HepG2 (cell line): ENCODE data around the gene NAPEPLD. TPM values are rescaled to one million over a fixed set of nuclear protein-coding genes. Genes with fewer than 3 reads are reported as not detected.
A peak's percentile ranks its signal among the peaks of the same experiment; 100 is the strongest.
"Not testable (repeated sequence)": the region's sequence is repeated elsewhere in the genome, so short reads cannot be mapped to it uniquely, and the experiment has no call there.

Experiments
- ATAC-seq: fragments of 200-7000 bp; cut with Tn5 transposase; 3 replicates; pipeline ENCODE4 v1.9.1; 2020; ENCODE audit warnings: mild to moderate bottlenecking, moderate library complexity
- BruUV-seq: library from RNA; stranded (reverse); fragments of 400-500 nt; replicated peaks from 2 replicates; lab custom pipeline; 2021; lab: Mats Ljungman, UMichigan
- CTCF ChIA-PET: fragments of 300-600 bp; formaldehyde crosslinking; extraction: SDS; loops from one replicate; lab custom pipeline; 2021; ENCODE audit warnings: low total read pairs, inconsistent platforms, low intra/inter-chr PET ratio; lab: Yijun Ruan, JAX
- POLR2A ChIA-PET: fragments of 350-600 bp; sonication (Branson Sonifier 250); formaldehyde crosslinking; loops from one replicate; lab custom pipeline; 2020; ENCODE audit warnings: antibody characterized with exemption, inconsistent platforms; lab: Yijun Ruan, JAX
- DNase-seq: peaks from one replicate; pipeline ENCODE4 v3.0.0-alpha.2; 2015; ENCODE audit warnings: low spot score
- FAIRE-seq: peaks from 3 replicates; lab custom pipeline; 2011; peaks lifted over from hg19 to GRCh38; lab: Jason Lieb, UNC
- H2AFZ ChIP-seq: one replicate; pipeline ENCODE4 v1.6.1; 2011; ENCODE audit warnings: low read length, inconsistent platforms
- H3K27ac ChIP-seq: fragments of 300-600 bp; 3 replicates; pipeline ENCODE4 v1.8.0; 2011; ENCODE audit warnings: mixed run types, mild to moderate bottlenecking, mixed read lengths, low read length, inconsistent platforms; ENCODE audit not compliant: insufficient read depth; ENCODE audit errors: extremely low read length
- H3K27me3 ChIP-seq, 2 experiments: fragments of 200-600 bp in 1 of 2; 2 replicates in 1 of 2; 3 replicates in 1 of 2; pipeline versions ENCODE4 v1.6.0 to v1.8.0; 2011; ENCODE audit warnings: low read length in 2 of 2, mild to moderate bottlenecking in 2 of 2, moderate library complexity in 2 of 2, inconsistent platforms in 1 of 2; ENCODE audit not compliant: insufficient read depth in 2 of 2, control insufficient read depth in 1 of 2
- H3K36me3 ChIP-seq, 2 experiments: fragments of 200-600 bp in 1 of 2; replicated peaks in 1 of 2; 2 replicates in 1 of 2; 3 replicates in 1 of 2; pipeline versions ENCODE4 v1.5.1 to v1.8.0; 2011; ENCODE audit warnings: low read length in 2 of 2, inconsistent platforms in 1 of 2; ENCODE audit not compliant: insufficient read depth in 2 of 2, control insufficient read depth in 1 of 2
- H3K4me1 ChIP-seq: 2 replicates; pipeline ENCODE4 v1.5.1; 2012; ENCODE audit warnings: low read length, inconsistent platforms; ENCODE audit not compliant: insufficient read depth
- H3K4me2 ChIP-seq: 2 replicates; pipeline ENCODE4 v1.6.0; 2011; ENCODE audit warnings: low read depth, low read length, inconsistent platforms
- H3K4me3 ChIP-seq, 3 experiments: fragments of 200-600 bp in 1 of 3; sonication (generic), shearing (Covaris generic) in 1 of 3; replicated peaks in 1 of 3; 2 replicates each; pipeline ENCODE4 v1.5.1; 2011 to 2016; ENCODE audit warnings: low read length in 3 of 3, inconsistent platforms in 2 of 3, low read depth in 2 of 3, mild to moderate bottlenecking in 2 of 3, control low read depth in 1 of 3, mixed read lengths in 1 of 3; ENCODE audit not compliant: insufficient read depth in 1 of 3
- H3K79me2 ChIP-seq: one replicate; pipeline ENCODE4 v1.6.1; 2011; ENCODE audit warnings: low read length, inconsistent platforms; ENCODE audit not compliant: insufficient read depth
- H3K9ac ChIP-seq: 2 replicates; pipeline ENCODE4 v1.6.0; 2011; ENCODE audit warnings: mild to moderate bottlenecking, low read depth, low read length, inconsistent platforms; ENCODE audit not compliant: insufficient read depth
- H3K9me3 ChIP-seq: 2 replicates; pipeline ENCODE4 v1.5.1; 2012; ENCODE audit warnings: mild to moderate bottlenecking, low read length
- H4K20me1 ChIP-seq: 2 replicates; pipeline ENCODE4 v1.6.0; 2011; ENCODE audit warnings: inconsistent platforms, mild to moderate bottlenecking, low read length, moderate library complexity; ENCODE audit not compliant: insufficient read depth
- CREM ChIP-seq, 2 experiments: sonication (generic) in 1 of 2; formaldehyde crosslinking in 1 of 2; IDR thresholded peaks; 2 replicates each; pipeline versions ENCODE4 v1.4.0 to v1.6.1; 2016 to 2020; ENCODE audit warnings: antibody characterized with exemption in 1 of 2, mild to moderate bottlenecking in 1 of 2, missing genetic modification reagents in 1 of 2
- GATAD2A ChIP-seq: IDR thresholded peaks from 2 replicates; pipeline ENCODE4 v1.6.1; 2016
- HNF4A ChIP-seq: sonication (generic); formaldehyde crosslinking; IDR thresholded peaks from 2 replicates; pipeline ENCODE4 v1.4.0; 2020; ENCODE audit warnings: missing genetic modification reagents
- MAFF ChIP-seq: IDR thresholded peaks from 2 replicates; pipeline ENCODE4 v1.6.1; 2011; ENCODE audit warnings: low read depth, low read length, improper control_type of control experiment
- MAFK ChIP-seq, 2 experiments: IDR thresholded peaks in 1 of 2; conservative IDR thresholded peaks in 1 of 2; 2 replicates each; pipeline ENCODE4 v1.6.1; 2011; ENCODE audit warnings: improper control_type of control experiment in 2 of 2, low read length in 2 of 2
- RXRB ChIP-seq: IDR thresholded peaks from 2 replicates; pipeline ENCODE4 v1.6.1; 2016; ENCODE audit warnings: borderline replicate concordance, missing genetic modification reagents, missing compliant biosample characterization
- SAP130 ChIP-seq: IDR thresholded peaks from 2 replicates; pipeline ENCODE4 v1.6.1; 2016; ENCODE audit warnings: low read depth
- ZNF292 ChIP-seq: sonication (generic); formaldehyde crosslinking; IDR thresholded peaks from 2 replicates; pipeline ENCODE4 v1.8.1; 2022; ENCODE audit warnings: mild to moderate bottlenecking, low read depth, missing genetic modification reagents, borderline replicate concordance
- WGBS: methylation state at CpG from one replicate; pipeline ENCODE4 v1.1.6; 2017; ENCODE audit warnings: low lambda C conversion rate; 5-methylcytosine and 5-hydroxymethylcytosine counted together
- in situ Hi-C: cut with HindIII; loops from 2 replicates; pipeline ENCODE4 v1.10.0; 2017; ENCODE audit warnings: low pct_unique_long_range_greater_than_20kb; ENCODE audit not compliant: extremely low pct_ligation_motif_present
- intact Hi-C: fragments of 100-400 bp; cut with micrococcal nuclease; formaldehyde crosslinking; loops from one replicate; pipeline ENCODE4 v1.10.0; 2022; ENCODE audit not compliant: unreplicated experiment
- polyA plus RNA-seq, 8 experiments: library from polyadenylated mRNA; depleted of rRNA in 3 of 8; stranded (reverse) in 7 of 8; unstranded in 1 of 8; fragments of >200 nt; fragmentation: Illumina TruSeq in 4 of 8; extraction: Trizol in 4 of 8; gene quantifications; 2 replicates each; pipeline versions ENCODE4 v1.2.1 to v1.2.3, GENCODE V29; 2011 to 2016; ENCODE audit warnings: low read depth in 4 of 8, missing spikeins in 1 of 8, mixed read lengths in 1 of 8; ENCODE audit not compliant: insufficient read depth in 1 of 8
- total RNA-seq, 5 experiments: library from RNA; depleted of rRNA; stranded (reverse); fragments of >200 nt; fragmentation: Illumina TruSeq; extraction: Trizol; gene quantifications; 2 replicates each; pipeline ENCODE4 v1.2.3, GENCODE V29; 2016; ENCODE audit warnings: low read depth in 1 of 5
- TF ChIP-seq, protein P1 (sequence below): sonication (generic); formaldehyde crosslinking; IDR thresholded peaks from 2 replicates; pipeline ENCODE4 v1.4.0; 2020; ENCODE audit warnings: missing genetic modification reagents
- TF ChIP-seq, protein P2 (sequence below): IDR thresholded peaks from 2 replicates; pipeline ENCODE4 v1.4.0; 2020; ENCODE audit warnings: mild to moderate bottlenecking, missing genetic modification reagents
- TF ChIP-seq, protein P3 (sequence below): IDR thresholded peaks from 2 replicates; pipeline ENCODE4 v1.6.1; 2012; ENCODE audit warnings: low read depth, low read length, improper control_type of control experiment

The NAPEPLD gene
- total and polyA plus RNA-seq, 2 of the 13 experiments (the other 11 are each of a cell fraction or from before 2014, with no cell fraction given), result 3.4 to 5.6 TPM

DNA sequence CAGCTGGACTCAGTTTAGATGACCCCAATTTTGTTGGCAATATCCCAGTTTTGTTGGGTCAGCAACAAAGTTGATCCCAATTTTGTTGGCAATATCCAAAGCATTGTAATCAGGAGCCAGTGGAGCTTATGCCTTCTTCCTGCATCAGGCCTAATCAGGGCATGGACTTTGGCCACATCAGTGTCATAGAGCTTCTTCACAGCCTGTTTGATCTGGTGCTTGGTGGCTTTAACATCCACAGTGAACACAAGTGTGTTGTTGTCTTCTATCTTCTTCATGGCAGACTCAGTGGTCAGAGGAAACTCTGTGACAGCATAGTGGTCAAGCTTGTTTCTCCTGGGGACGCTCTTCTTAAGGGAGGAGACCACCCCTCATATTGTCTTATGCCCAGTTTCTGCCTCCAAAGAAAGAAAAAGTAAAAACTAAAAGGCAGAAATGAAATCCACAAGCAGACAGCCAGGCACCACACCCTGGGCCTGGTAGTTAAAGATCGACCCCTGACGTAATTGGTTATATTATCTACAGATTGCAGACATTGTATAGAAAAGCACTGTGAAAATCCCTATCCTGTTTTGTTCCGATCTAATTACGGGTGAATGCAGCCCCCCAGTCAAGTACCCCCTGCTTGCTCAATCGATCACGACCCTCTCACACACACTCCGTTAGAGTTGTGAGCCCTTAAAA lies 3.2 kb upstream of the NAPEPLD start:
- Histone ChIP-seq H3K79me2 (peaks cover 16% of the 10 kb centered on the region), H3K4me1 (peaks cover 53% of the 10 kb centered on the region), H3K27ac (peak overlapping the region; percentile 29), H3K4me2 (peak overlapping the region; percentile 31)
- H3K36me3 ChIP-seq; intact Hi-C loops; BruUV-seq; H3K27me3 ChIP-seq; POLR2A ChIA-PET; H3K9me3 ChIP-seq; CTCF ChIA-PET; H2AFZ ChIP-seq; in situ Hi-C loops; H3K4me3 ChIP-seq; H3K9ac ChIP-seq; H4K20me1 ChIP-seq; TF ChIP-seq CREM (CRISPR knock-in tag; IDR thresholded peaks at IDR 0.05): not testable (repeated sequence)
- 75% methylated on average over 8 of the region's 8 CpGs for WGBS
- peak; percentile 32 for ATAC-seq
- peak; percentile 80 for DNase-seq
- FAIRE-seq, result peak; percentile 76
- TF ChIP-seq SAP130 (CRISPR knock-in tag) (peak; percentile 39), ZNF292 (CRISPR knock-in tag) (peak; percentile 55; the same call in 1 of the 2 replicates), GATAD2A (CRISPR knock-in tag) (peak; percentile 44), CREM (IDR thresholded peaks at IDR 0.05) (peak; percentile 21; the same call in 1 of the 2 replicates), HNF4A (CRISPR knock-in tag) (peak; percentile 87), MAFK (conservative IDR thresholded peaks at IDR 0.05 in 1 of 2, IDR thresholded peaks at IDR 0.05 in 1 of 2; ENCODE audit: low read length in 2 of 2) (peak; percentile 34 to 52; a peak in 3 of 4 replicates), RXRB (CRISPR knock-in tag) (0 out of 2 replicates have a peak, but pooled peaks have one; percentile 27), MAFF (peak; percentile 38; the same call in 1 of the 2 replicates)
- TF ChIP-seq, protein P1, sequence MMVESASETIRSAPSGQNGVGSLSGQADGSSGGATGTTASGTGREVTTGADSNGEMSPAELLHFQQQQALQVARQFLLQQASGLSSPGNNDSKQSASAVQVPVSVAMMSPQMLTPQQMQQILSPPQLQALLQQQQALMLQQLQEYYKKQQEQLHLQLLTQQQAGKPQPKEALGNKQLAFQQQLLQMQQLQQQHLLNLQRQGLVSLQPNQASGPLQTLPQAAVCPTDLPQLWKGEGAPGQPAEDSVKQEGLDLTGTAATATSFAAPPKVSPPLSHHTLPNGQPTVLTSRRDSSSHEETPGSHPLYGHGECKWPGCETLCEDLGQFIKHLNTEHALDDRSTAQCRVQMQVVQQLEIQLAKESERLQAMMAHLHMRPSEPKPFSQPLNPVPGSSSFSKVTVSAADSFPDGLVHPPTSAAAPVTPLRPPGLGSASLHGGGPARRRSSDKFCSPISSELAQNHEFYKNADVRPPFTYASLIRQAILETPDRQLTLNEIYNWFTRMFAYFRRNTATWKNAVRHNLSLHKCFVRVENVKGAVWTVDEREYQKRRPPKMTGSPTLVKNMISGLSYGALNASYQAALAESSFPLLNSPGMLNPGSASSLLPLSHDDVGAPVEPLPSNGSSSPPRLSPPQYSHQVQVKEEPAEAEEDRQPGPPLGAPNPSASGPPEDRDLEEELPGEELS, result peak; percentile 25; the same call in 1 of the 2 replicates
- TF ChIP-seq, protein P2, sequence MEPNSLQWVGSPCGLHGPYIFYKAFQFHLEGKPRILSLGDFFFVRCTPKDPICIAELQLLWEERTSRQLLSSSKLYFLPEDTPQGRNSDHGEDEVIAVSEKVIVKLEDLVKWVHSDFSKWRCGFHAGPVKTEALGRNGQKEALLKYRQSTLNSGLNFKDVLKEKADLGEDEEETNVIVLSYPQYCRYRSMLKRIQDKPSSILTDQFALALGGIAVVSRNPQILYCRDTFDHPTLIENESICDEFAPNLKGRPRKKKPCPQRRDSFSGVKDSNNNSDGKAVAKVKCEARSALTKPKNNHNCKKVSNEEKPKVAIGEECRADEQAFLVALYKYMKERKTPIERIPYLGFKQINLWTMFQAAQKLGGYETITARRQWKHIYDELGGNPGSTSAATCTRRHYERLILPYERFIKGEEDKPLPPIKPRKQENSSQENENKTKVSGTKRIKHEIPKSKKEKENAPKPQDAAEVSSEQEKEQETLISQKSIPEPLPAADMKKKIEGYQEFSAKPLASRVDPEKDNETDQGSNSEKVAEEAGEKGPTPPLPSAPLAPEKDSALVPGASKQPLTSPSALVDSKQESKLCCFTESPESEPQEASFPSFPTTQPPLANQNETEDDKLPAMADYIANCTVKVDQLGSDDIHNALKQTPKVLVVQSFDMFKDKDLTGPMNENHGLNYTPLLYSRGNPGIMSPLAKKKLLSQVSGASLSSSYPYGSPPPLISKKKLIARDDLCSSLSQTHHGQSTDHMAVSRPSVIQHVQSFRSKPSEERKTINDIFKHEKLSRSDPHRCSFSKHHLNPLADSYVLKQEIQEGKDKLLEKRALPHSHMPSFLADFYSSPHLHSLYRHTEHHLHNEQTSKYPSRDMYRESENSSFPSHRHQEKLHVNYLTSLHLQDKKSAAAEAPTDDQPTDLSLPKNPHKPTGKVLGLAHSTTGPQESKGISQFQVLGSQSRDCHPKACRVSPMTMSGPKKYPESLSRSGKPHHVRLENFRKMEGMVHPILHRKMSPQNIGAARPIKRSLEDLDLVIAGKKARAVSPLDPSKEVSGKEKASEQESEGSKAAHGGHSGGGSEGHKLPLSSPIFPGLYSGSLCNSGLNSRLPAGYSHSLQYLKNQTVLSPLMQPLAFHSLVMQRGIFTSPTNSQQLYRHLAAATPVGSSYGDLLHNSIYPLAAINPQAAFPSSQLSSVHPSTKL (CRISPR knock-in tag), result peak; percentile 40; the same call in 1 of the 2 replicates
- TF ChIP-seq, protein P3, sequence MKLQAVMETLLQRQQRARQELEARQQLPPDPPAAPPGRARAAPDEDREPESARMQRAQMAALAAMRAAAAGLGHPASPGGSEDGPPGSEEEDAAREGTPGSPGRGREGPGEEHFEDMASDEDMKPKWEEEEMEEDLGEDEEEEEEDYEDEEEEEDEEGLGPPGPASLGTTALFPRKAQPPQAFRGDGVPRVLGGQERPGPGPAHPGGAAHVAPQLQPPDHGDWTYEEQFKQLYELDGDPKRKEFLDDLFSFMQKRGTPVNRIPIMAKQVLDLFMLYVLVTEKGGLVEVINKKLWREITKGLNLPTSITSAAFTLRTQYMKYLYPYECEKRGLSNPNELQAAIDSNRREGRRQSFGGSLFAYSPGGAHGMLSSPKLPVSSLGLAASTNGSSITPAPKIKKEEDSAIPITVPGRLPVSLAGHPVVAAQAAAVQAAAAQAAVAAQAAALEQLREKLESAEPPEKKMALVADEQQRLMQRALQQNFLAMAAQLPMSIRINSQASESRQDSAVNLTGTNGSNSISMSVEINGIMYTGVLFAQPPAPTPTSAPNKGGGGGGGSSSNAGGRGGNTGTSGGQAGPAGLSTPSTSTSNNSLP, result peak; percentile 21; the same call in 1 of the 2 replicates
